Measurements from ENCODE around the gene SEMA4C.

GRCh38 chr2:96869281-96869821 is 529 bp downstream of the SEMA4C start:
- TF ChIP-seq POLR2AphosphoS5 (IDR thresholded peaks at IDR 0.05; ENCODE audit: low read depth, low read length) (no peak), TAF1 (IDR thresholded peaks at IDR 0.05; ENCODE audit: borderline replicate concordance, insufficient read depth, low read length) (peak; percentile 40; the same call in 1 of the 2 replicates), REST (IDR thresholded peaks at IDR 0.05; ENCODE audit: insufficient read depth in 1 of 2, low read depth in 2 of 2, low read length in 2 of 2) (no peak)

Measured in PFSK-1 (cell line).